NCI-H2196 treated with DMSO at 0.1 percent for 48 hours (cell line): Measurements from ENCODE around the gene DMD.

ENCODE experiments used
- DNase-seq: peaks from one replicate; lab custom pipeline; 2025; ENCODE audit not compliant: unreplicated experiment; lab: John Stamatoyannopoulos, UW

Gene DMD

GRCh38 chrX:31153475-31154047 is 2057.8 kb downstream of the DMD start:
- no peak for DNase-seq

- no peak for DNase-seq
These were observed 2064.2 kb downstream of the DMD start for GRCh38 chrX:31147175-31147574.

GRCh38 chrX:31139961-31140360 is 2071.4 kb downstream of the DMD start:
- DNase-seq: no peak

- DNase-seq: no peak
These were observed 2073.2 kb downstream of the DMD start for GRCh38 chrX:31138124-31138523.

GRCh38 chrX:31136144-31136611 is 2075.2 kb downstream of the DMD start:
- DNase-seq: no peak

- DNase-seq: no peak
These were observed 2078.5 kb downstream of the DMD start for GRCh38 chrX:31132821-31133241.

GRCh38 chrX:31130457-31131220 is 2080.7 kb downstream of the DMD start:
- DNase-seq: no peak

GRCh38 chrX:31128855-31129254 is 2082.5 kb downstream of the DMD start:
- DNase-seq: no peak

GRCh38 chrX:31127716-31128115 is 2083.6 kb downstream of the DMD start:
- DNase-seq: no peak

GRCh38 chrX:31126205-31126604 is 2085.1 kb downstream of the DMD start:
- DNase-seq: no peak

GRCh38 chrX:31124536-31124935 is 2086.8 kb downstream of the DMD start:
- DNase-seq: no peak

- DNase-seq: no peak
These were observed 2088.0 kb downstream of the DMD start for GRCh38 chrX:31123335-31123734.

- DNase-seq: no peak
These were observed 2094.1 kb downstream of the DMD start for GRCh38 chrX:31117266-31117665.

- no peak for DNase-seq
These were observed 2096.0 kb downstream of the DMD start for GRCh38 chrX:31115398-31115797.

- no peak for DNase-seq
These were observed 2096.5 kb downstream of the DMD start for GRCh38 chrX:31114858-31115257.

- no peak for DNase-seq
These were observed 2098.9 kb downstream of the DMD start for GRCh38 chrX:31112226-31112999.

GRCh38 chrX:31110657-31111056 is 2100.7 kb downstream of the DMD start:
- DNase-seq: no peak

GRCh38 chrX:31099536-31100090 is 2111.7 kb downstream of the DMD start:
- no peak for DNase-seq

GRCh38 chrX:31098079-31098478 is 2113.3 kb downstream of the DMD start:
- DNase-seq: no peak

GRCh38 chrX:31093639-31093975 is 2117.7 kb downstream of the DMD start:
- DNase-seq: no peak

- no peak for DNase-seq
These were observed 2118.2 kb downstream of the DMD start for GRCh38 chrX:31092970-31093638.
